Vagina (tissue), 2 donors: ENCODE measurements around the gene FLRT2. TPM values are rescaled to one million over a fixed set of nuclear protein-coding genes. Genes with fewer than 3 reads are reported as not detected.

ENCODE experiments used
- DNase-seq, 2 donors: peaks; one replicate each; pipeline ENCODE4 v3.0.0-alpha.2; 2017; ENCODE audit errors: extremely low spot score in 2 of 2
- H3K27ac ChIP-seq: fragments of 200-600 bp; sonication (generic); one replicate; pipeline ENCODE4 v1.5.1; 2019
- H3K27me3 ChIP-seq: fragments of 200-600 bp; sonication (generic); one replicate; pipeline ENCODE4 v1.5.1; 2019
- H3K36me3 ChIP-seq, 2 donors: fragments of 200-600 bp; sonication (generic); one replicate each; pipeline ENCODE4 v1.5.1; 2017 to 2019
- H3K4me1 ChIP-seq: fragments of 200-600 bp; sonication (generic); one replicate; pipeline ENCODE4 v1.5.1; 2019
- H3K4me3 ChIP-seq, 2 donors: fragments of 200-600 bp; sonication (generic); 1 replicate in 1 of 2; 2 replicates in 1 of 2; pipeline ENCODE4 v1.5.1; 2016 to 2019
- H3K9me3 ChIP-seq: fragments of 200-600 bp; sonication (generic); one replicate; pipeline ENCODE4 v1.5.1; 2019
- POLR2A ChIP-seq, 2 donors: fragments of 450-650 bp; IDR thresholded peaks; one replicate each; pipeline ENCODE4 v1.6.1; 2017; ENCODE audit warnings: antibody characterized with exemption in 2 of 2, mild to moderate bottlenecking in 2 of 2, moderate library complexity in 2 of 2
- POLR2AphosphoS5 ChIP-seq, 2 donors: sonication (generic); formaldehyde crosslinking; IDR thresholded peaks; one replicate each; pipeline ENCODE4 v1.9.0; 2017; ENCODE audit warnings: antibody characterized with exemption in 2 of 2, mild to moderate bottlenecking in 2 of 2, low read depth in 1 of 2; ENCODE audit not compliant: insufficient read depth in 1 of 2
- intact Hi-C: fragments of 100-400 bp; cut with DNase I; formaldehyde crosslinking; loops from one replicate; pipeline ENCODE4 v1.15.1; 2023
- total RNA-seq: library from RNA; depleted of rRNA; stranded (reverse); fragments of >200 nt; gene quantifications from one replicate; pipeline ENCODE4 v1.2.3, GENCODE V29; 2016
- TF ChIP-seq, protein P1 (sequence below), 3 experiments: fragments of 450-650 bp in 2 of 3; fragments of 200-600 bp in 1 of 3; sonication (generic) in 1 of 3; IDR thresholded peaks; one replicate each; pipeline ENCODE4 v1.5.1; 2017 to 2019; ENCODE audit warnings: antibody characterized with exemption in 3 of 3, mild to moderate bottlenecking in 2 of 3, moderate library complexity in 2 of 3

The FLRT2 gene
- total RNA-seq, 1 donor from 2014 or later = 22.8 TPM

DNA sequence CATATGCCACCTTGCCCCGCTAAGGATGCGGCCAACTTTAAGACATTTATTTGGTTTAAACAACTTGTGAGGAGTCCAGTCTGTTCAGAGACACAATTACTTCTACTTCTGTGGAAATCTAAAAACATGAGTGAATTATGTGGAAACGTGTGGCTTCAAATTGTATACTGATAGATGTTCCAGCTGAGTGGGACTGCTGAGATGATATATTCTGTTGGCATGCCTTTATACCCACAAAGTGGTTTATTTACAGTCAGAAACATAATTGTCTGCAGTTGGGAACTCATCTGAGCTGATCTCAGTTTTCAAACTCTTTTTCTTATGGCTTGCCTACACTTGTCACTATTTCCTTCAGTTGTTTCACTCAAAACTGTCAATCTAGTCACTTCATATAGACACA lies 67.8 kb downstream of the FLRT2 start:
- no peak overlapping the region for H3K4me3 ChIP-seq
- no peaks in the 10 kb centered on the region for H3K27me3 ChIP-seq
- H3K9me3 ChIP-seq = no peaks in the 10 kb centered on the region
- H3K36me3 ChIP-seq = no peaks in the 10 kb centered on the region
- no peak for TF ChIP-seq POLR2AphosphoS5 (IDR thresholded peaks at IDR 0.05; ENCODE audit: insufficient read depth in 1 of 2, low read depth in 1 of 2)
- TF ChIP-seq, protein P1, sequence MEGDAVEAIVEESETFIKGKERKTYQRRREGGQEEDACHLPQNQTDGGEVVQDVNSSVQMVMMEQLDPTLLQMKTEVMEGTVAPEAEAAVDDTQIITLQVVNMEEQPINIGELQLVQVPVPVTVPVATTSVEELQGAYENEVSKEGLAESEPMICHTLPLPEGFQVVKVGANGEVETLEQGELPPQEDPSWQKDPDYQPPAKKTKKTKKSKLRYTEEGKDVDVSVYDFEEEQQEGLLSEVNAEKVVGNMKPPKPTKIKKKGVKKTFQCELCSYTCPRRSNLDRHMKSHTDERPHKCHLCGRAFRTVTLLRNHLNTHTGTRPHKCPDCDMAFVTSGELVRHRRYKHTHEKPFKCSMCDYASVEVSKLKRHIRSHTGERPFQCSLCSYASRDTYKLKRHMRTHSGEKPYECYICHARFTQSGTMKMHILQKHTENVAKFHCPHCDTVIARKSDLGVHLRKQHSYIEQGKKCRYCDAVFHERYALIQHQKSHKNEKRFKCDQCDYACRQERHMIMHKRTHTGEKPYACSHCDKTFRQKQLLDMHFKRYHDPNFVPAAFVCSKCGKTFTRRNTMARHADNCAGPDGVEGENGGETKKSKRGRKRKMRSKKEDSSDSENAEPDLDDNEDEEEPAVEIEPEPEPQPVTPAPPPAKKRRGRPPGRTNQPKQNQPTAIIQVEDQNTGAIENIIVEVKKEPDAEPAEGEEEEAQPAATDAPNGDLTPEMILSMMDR (IDR thresholded peaks at IDR 0.05) = no peak
- TF ChIP-seq POLR2A (IDR thresholded peaks at IDR 0.05) = no peak
- DNase-seq = no peak
- intact Hi-C loops = no loop called here
- no peak overlapping the region for H3K27ac ChIP-seq
- H3K4me1 ChIP-seq = no peaks in the 10 kb centered on the region

DNA sequence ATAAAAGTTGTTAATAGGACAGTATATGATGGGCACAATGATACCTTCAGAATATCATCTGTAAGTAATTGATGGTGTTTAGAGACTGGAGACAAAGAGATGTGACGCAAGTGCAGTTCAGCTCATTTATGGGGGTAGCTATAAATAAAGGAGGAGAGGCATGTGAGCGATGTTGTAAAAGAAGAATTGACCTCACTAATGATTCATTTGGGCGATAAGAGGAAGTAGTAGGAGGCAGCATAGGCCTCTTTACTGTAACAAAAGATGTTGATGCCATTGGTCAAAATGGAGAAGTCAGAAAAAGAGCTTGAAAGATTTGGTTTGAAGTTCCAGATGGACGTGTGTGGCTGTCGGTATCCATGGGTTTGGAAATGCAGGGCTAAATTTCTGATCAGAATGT lies 70.0 kb downstream of the FLRT2 start:
- intact Hi-C loops = no loop called here
- H3K36me3 ChIP-seq = no peaks in the 10 kb centered on the region
- no peaks in the 10 kb centered on the region for H3K4me1 ChIP-seq
- TF ChIP-seq POLR2A (IDR thresholded peaks at IDR 0.05) = no peak
- DNase-seq = no peak
- H3K4me3 ChIP-seq = no peak overlapping the region
- H3K27me3 ChIP-seq = no peaks in the 10 kb centered on the region
- H3K27ac ChIP-seq = no peak overlapping the region
- no peaks in the 10 kb centered on the region for H3K9me3 ChIP-seq

DNA sequence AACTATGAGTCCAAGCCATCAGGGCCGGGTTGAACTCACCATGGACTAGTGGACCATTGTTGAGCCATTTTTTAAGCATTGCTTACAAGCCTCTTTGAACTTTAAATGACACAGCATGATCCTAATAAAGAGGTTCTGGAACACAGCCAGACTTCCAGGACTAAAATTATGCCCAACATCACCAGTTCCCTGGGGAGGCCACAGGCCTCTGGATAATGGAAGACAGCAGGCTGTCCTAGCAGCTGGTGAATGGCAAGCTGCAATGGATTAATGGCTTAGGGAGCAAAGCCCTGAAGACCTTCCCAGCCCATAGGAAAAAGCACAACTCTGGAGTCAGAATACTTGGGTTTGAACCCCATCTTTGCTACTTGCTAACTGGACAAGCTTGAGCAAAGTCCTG lies 71.3 kb downstream of the FLRT2 start:
- Histone ChIP-seq H3K27me3 (no peaks in the 10 kb centered on the region), H3K27ac (no peak overlapping the region), H3K9me3 (no peaks in the 10 kb centered on the region), H3K4me1 (no peaks in the 10 kb centered on the region), H3K36me3 (no peaks in the 10 kb centered on the region), H3K4me3 (no peak overlapping the region)
- no peak for DNase-seq
- intact Hi-C loops = no loop called here
- TF ChIP-seq, protein P1 (IDR thresholded peaks at IDR 0.05) = no peak
- TF ChIP-seq POLR2AphosphoS5 (IDR thresholded peaks at IDR 0.05; ENCODE audit: insufficient read depth in 1 of 2, low read depth in 1 of 2) (no peak), POLR2A (IDR thresholded peaks at IDR 0.05) (no peak)

DNA sequence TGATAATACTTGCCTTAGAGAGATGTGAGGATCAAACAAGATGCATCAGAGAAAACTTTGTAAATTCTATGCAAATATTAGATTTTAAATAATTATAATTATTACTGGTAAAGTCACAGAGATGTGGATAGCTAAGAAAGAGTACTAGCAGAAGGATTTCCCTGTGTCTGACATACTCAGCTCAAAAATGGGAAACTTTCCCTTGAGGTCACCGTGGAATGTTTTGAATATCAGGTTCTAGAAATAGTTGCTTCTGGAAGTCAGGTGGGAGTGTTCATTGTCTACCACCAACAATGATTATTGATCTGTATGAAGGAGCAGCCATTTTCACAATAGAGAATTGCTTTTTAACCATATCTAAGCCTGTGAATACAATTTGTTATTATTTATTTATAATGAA lies 71.7 kb downstream of the FLRT2 start:
- H3K27ac ChIP-seq = no peak overlapping the region
- no peaks in the 10 kb centered on the region for H3K36me3 ChIP-seq
- H3K4me1 ChIP-seq = no peaks in the 10 kb centered on the region
- no peak overlapping the region for H3K4me3 ChIP-seq
- no peak for TF ChIP-seq POLR2A (IDR thresholded peaks at IDR 0.05)
- TF ChIP-seq, protein P1 (IDR thresholded peaks at IDR 0.05) = no peak
- H3K27me3 ChIP-seq = no peaks in the 10 kb centered on the region
- DNase-seq = no peak
- H3K9me3 ChIP-seq = no peaks in the 10 kb centered on the region
- intact Hi-C loops = no loop called here

GRCh38 chr14:85602345-85602744 lies 72.4 kb downstream of the FLRT2 start:
- DNase-seq = no peak
- no peaks in the 10 kb centered on the region for H3K27me3 ChIP-seq
- no peak overlapping the region for H3K27ac ChIP-seq
- H3K4me3 ChIP-seq = no peak overlapping the region
- H3K4me1 ChIP-seq = no peaks in the 10 kb centered on the region
- H3K9me3 ChIP-seq = no peaks in the 10 kb centered on the region
- no peaks in the 10 kb centered on the region for H3K36me3 ChIP-seq
- intact Hi-C loops = no loop called here
- TF ChIP-seq, protein P1 (IDR thresholded peaks at IDR 0.05) = no peak
- TF ChIP-seq POLR2A (IDR thresholded peaks at IDR 0.05) (no peak), POLR2AphosphoS5 (IDR thresholded peaks at IDR 0.05; ENCODE audit: insufficient read depth in 1 of 2, low read depth in 1 of 2) (no peak)

- no peak overlapping the region for H3K4me3 ChIP-seq
- H3K9me3 ChIP-seq = no peaks in the 10 kb centered on the region
- no peak for DNase-seq
- H3K36me3 ChIP-seq = no peaks in the 10 kb centered on the region
- intact Hi-C loops = no loop called here
- H3K27me3 ChIP-seq = no peaks in the 10 kb centered on the region
- no peaks in the 10 kb centered on the region for H3K4me1 ChIP-seq
- TF ChIP-seq POLR2A (IDR thresholded peaks at IDR 0.05) (no peak), POLR2AphosphoS5 (IDR thresholded peaks at IDR 0.05; ENCODE audit: insufficient read depth in 1 of 2, low read depth in 1 of 2) (no peak)
- TF ChIP-seq, protein P1 (IDR thresholded peaks at IDR 0.05) = no peak
- no peak overlapping the region for H3K27ac ChIP-seq
Measured at GRCh38 chr14:85604021-85604420, 74.1 kb downstream of the FLRT2 start.
